Measurements from ENCODE around the gene PODN.

Gene PODN

DNA sequence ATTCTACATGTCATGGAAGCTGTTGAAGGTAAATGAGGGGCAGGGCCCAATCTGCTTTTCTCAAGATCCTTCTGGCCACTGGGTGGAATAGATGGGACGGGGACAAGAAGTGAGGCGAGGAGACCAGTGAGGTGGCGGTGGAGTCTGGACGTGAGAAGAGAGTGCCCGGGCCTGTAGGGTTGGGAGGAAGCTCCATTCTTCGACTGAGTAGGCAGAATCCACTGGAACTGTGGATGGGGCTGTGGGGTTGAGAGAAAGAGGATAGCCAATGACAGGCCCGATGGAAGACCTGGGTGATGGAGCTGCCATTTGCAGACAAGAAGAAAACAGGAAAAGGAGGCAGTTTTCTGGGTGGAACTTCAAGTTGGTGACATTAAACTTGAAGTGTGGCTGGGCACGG, 70.2 kb downstream of the PODN start:
- DNase-seq (ENCODE audit: low spot score) = no peak
- TF ChIP-seq, protein P1, sequence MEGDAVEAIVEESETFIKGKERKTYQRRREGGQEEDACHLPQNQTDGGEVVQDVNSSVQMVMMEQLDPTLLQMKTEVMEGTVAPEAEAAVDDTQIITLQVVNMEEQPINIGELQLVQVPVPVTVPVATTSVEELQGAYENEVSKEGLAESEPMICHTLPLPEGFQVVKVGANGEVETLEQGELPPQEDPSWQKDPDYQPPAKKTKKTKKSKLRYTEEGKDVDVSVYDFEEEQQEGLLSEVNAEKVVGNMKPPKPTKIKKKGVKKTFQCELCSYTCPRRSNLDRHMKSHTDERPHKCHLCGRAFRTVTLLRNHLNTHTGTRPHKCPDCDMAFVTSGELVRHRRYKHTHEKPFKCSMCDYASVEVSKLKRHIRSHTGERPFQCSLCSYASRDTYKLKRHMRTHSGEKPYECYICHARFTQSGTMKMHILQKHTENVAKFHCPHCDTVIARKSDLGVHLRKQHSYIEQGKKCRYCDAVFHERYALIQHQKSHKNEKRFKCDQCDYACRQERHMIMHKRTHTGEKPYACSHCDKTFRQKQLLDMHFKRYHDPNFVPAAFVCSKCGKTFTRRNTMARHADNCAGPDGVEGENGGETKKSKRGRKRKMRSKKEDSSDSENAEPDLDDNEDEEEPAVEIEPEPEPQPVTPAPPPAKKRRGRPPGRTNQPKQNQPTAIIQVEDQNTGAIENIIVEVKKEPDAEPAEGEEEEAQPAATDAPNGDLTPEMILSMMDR (IDR thresholded peaks at IDR 0.05; ENCODE audit: borderline replicate concordance, control extremely low read depth, extremely low read depth, insufficient read depth, missing control alignments) = no peak
- in situ Hi-C loops (cut with MboI; ENCODE audit: low sequenced_read_pairs, unreplicated experiment) = no loop called here

GRCh38 chr1:53133261-53134041, 71.4 kb downstream of the PODN start:
- TF ChIP-seq, protein P1 (IDR thresholded peaks at IDR 0.05; ENCODE audit: borderline replicate concordance, control extremely low read depth, extremely low read depth, insufficient read depth, missing control alignments) = no peak
- in situ Hi-C loops (cut with MboI; ENCODE audit: low sequenced_read_pairs, unreplicated experiment) = no loop called here
- DNase-seq (ENCODE audit: low spot score) = no peak

DNA sequence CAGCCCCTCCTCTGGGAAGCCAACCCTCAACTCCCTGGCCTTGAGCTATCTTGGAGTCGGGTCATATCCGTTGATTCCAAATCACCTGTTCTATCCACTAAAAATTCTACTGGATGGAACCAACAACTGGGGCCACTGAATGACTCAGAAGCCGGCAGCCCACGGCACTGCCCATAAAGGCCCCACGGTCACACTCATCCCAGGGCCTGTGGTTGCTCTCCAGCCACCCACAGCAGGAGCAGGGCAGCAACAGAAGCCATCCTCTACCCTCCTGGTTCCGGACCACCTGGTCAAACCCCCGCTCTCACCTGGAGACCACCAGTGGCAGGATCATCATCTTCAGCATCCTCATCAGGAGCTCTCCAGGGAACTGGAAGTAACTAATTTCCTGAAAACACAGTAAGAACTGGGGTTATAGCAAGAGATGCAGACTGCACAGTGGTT, 72.1 kb downstream of the PODN start:
- DNase-seq (ENCODE audit: low spot score) = no peak
- TF ChIP-seq, protein P1 (IDR thresholded peaks at IDR 0.05; ENCODE audit: borderline replicate concordance, control extremely low read depth, extremely low read depth, insufficient read depth, missing control alignments) = no peak
- in situ Hi-C loops (cut with MboI; ENCODE audit: low sequenced_read_pairs, unreplicated experiment) = no loop called here
